Esophagus (tissue), 2 donors: Measurements from ENCODE around the gene CMTM5. TPM values are rescaled to one million over a fixed set of nuclear protein-coding genes. Genes with fewer than 3 reads are reported as not detected.

Experiments
- polyA plus RNA-seq, 2 donors: library from polyadenylated mRNA; stranded (reverse); fragments of 200-250 nt; gene quantifications; one replicate each; pipeline ENCODE4 v1.2.3, GENCODE V29; 2013
- donor health status: healthy with polysubstance abuse.
- donor health status: Bipolar disorder and iron deficiency.

CMTM5 gene
- polyA plus RNA-seq, 2 donors, result 0.21 TPM; not detected in 1

Other genes starting within 250 kb of the CMTM5 start
- 10 to 100 TPM; 27.5 to 33.4 TPM for gene SLC7A8, start 193.4 kb upstream of the CMTM5 start, polyA plus RNA-seq
- gene RNF212B, start 139.1 kb upstream of the CMTM5 start, polyA plus RNA-seq, result not detected
- 10 to 100 TPM in 1 of 2 donors, 1 to 10 TPM in 1; 8.0 to 16.1 TPM for gene HOMEZ, start 90.9 kb upstream of the CMTM5 start, polyA plus RNA-seq
- gene PPP1R3E, start 74.2 kb upstream of the CMTM5 start, polyA plus RNA-seq, result 10 to 100 TPM in 1 of 2 donors, 1 to 10 TPM in 1; 5.2 to 12.7 TPM
- gene BCL2L2, start 70.2 kb upstream of the CMTM5 start, polyA plus RNA-seq, result 10 to 100 TPM; 28.0 to 35.0 TPM
- gene PABPN1, start 55.6 kb upstream of the CMTM5 start, polyA plus RNA-seq, result 100 to 1,000 TPM; 105 to 154 TPM
- gene SLC22A17, start 24.2 kb upstream of the CMTM5 start, polyA plus RNA-seq, result 1 to 10 TPM; 4.7 to 8.3 TPM
- 10 to 100 TPM; 23.1 to 35.9 TPM for gene EFS, start 11.9 kb upstream of the CMTM5 start, polyA plus RNA-seq
- gene IL25, start 4.2 kb upstream of the CMTM5 start, polyA plus RNA-seq, result not detected
- under 1 TPM; 0.20 to 0.63 TPM for gene MYH6, start 31.2 kb downstream of the CMTM5 start, polyA plus RNA-seq
- gene MYH7, start 58.6 kb downstream of the CMTM5 start, polyA plus RNA-seq, result under 1 TPM; 0.08 to 0.12 TPM
- 10 to 100 TPM; 20.7 to 38.3 TPM for gene NGDN, start 92.7 kb downstream of the CMTM5 start, polyA plus RNA-seq
- gene ZFHX2, start 174.7 kb downstream of the CMTM5 start, polyA plus RNA-seq, result under 1 TPM; 0.12 to 0.59 TPM
- gene THTPA, start 179.2 kb downstream of the CMTM5 start, polyA plus RNA-seq, result 1 to 10 TPM; 7.8 to 8.3 TPM
- 100 to 1,000 TPM in 1 of 2 donors, 10 to 100 TPM in 1; 81.5 to 171 TPM for gene AP1G2, start 190.7 kb downstream of the CMTM5 start, polyA plus RNA-seq
- under 1 TPM; 0.04 to 0.15 TPM for gene JPH4, start 201.7 kb downstream of the CMTM5 start, polyA plus RNA-seq